Epithelial cell of esophagus (primary cell): ENCODE data around the gene PRKAR1A.

Source experiments
- DNase-seq: peaks from one replicate; pipeline ENCODE4 v3.0.0; 2010; ENCODE audit warnings: low read depth
- H3K4me3 ChIP-seq: 2 replicates; pipeline ENCODE4 v1.5.1; 2011; ENCODE audit warnings: mild to moderate bottlenecking, low read length, control low read depth
- CTCF ChIP-seq: IDR thresholded peaks from 2 replicates; pipeline ENCODE4 v1.5.1; 2011; ENCODE audit warnings: low read depth, mild to moderate bottlenecking, low read length, control low read depth, inconsistent platforms; ENCODE audit not compliant: insufficient read depth; ENCODE audit errors: missing control alignments

The PRKAR1A gene

GRCh38 chr17:68498479-68499326 is 13.5 kb upstream of the PRKAR1A start:
- DNase-seq, result no peak
- no peak overlapping the region for H3K4me3 ChIP-seq
- TF ChIP-seq CTCF, result no peak

GRCh38 chr17:68499587-68499986 is 12.6 kb upstream of the PRKAR1A start:
- H3K4me3 ChIP-seq, result no peak overlapping the region
- TF ChIP-seq CTCF, result no peak

GRCh38 chr17:68501074-68501473 is 11.2 kb upstream of the PRKAR1A start:
- no peak for DNase-seq
- no peak for TF ChIP-seq CTCF
- no peak overlapping the region for H3K4me3 ChIP-seq

More at GRCh38 chr17:68499587-68499986, 12.6 kb upstream of the PRKAR1A start:
- no peak for DNase-seq

GRCh38 chr17:68505951-68506350 is 6.3 kb upstream of the PRKAR1A start:
- no peak for TF ChIP-seq CTCF
- DNase-seq, result no peak

GRCh38 chr17:68507576-68507975 is 4.7 kb upstream of the PRKAR1A start:
- no peak for TF ChIP-seq CTCF
- H3K4me3 ChIP-seq, result no peak overlapping the region
- DNase-seq, result no peak

More at GRCh38 chr17:68505951-68506350, 6.3 kb upstream of the PRKAR1A start:
- no peak overlapping the region for H3K4me3 ChIP-seq

GRCh38 chr17:68509141-68510057 is 2.8 kb upstream of the PRKAR1A start:
- peak; percentile 43 for DNase-seq
- H3K4me3 ChIP-seq, result no peak overlapping the region
- no peak for TF ChIP-seq CTCF
